Right atrium auricular region (tissue), 2 donors: ENCODE data around the gene HOXD1. TPM values are rescaled to one million over a fixed set of nuclear protein-coding genes. Genes with fewer than 3 reads are reported as not detected.

Experiments used
- DNase-seq: peaks from one replicate; pipeline ENCODE4 v3.0.0-alpha.2; 2019; ENCODE audit warnings: low spot score
- H3K27ac ChIP-seq, 2 donors: fragments of 200-600 bp; sonication (generic); 1 replicate in 1 of 2; 2 replicates in 1 of 2; pipeline ENCODE4 v1.5.1; 2016 to 2019
- H3K27me3 ChIP-seq, 2 donors: fragments of 200-600 bp; sonication (generic); one replicate each; pipeline versions ENCODE4 v1.5.1 to v1.6.0; 2017 to 2019
- H3K36me3 ChIP-seq: fragments of 200-600 bp; sonication (generic); one replicate; pipeline ENCODE4 v1.5.1; 2016
- H3K4me1 ChIP-seq, 2 donors: fragments of 200-600 bp; sonication (generic); one replicate each; pipeline versions ENCODE4 v1.5.1 to v1.6.0; 2017 to 2019
- H3K4me3 ChIP-seq, 2 donors: fragments of 200-600 bp; sonication (generic); 1 replicate in 1 of 2; 2 replicates in 1 of 2; pipeline ENCODE4 v1.5.1; 2017 to 2019; ENCODE audit warnings: mild to moderate bottlenecking in 1 of 2, moderate library complexity in 1 of 2
- H3K9me3 ChIP-seq, 2 donors: fragments of 200-600 bp; sonication (generic); one replicate each; pipeline ENCODE4 v1.5.1; 2019
- total RNA-seq, 2 donors: library from RNA; depleted of rRNA; stranded (reverse); fragments of >200 nt; gene quantifications; one replicate each; pipeline ENCODE4 v1.1.0, GENCODE V29; 2016
- TF ChIP-seq, protein P1 (sequence below), 2 donors: fragments of 200-600 bp; sonication (generic); IDR thresholded peaks; one replicate each; pipeline ENCODE4 v1.5.1; 2019; ENCODE audit warnings: antibody characterized with exemption in 2 of 2

HOXD1 gene
- total RNA-seq, 2 donors from 2014 or later, result not detected

GRCh38 chr2:176169181-176169580 lies 19.3 kb upstream of the HOXD1 start:
- Histone ChIP-seq H3K27me3 (peaks cover 36 to 39% of the 10 kb centered on the region in 2 donors), H3K27ac (no peak overlapping the region), H3K4me1 (peaks cover 0 to 19% of the 10 kb centered on the region in 2 donors), H3K4me3 (no peak overlapping the region), H3K9me3 (no peaks in the 10 kb centered on the region), H3K36me3 (no peaks in the 10 kb centered on the region)
- TF ChIP-seq, protein P1, sequence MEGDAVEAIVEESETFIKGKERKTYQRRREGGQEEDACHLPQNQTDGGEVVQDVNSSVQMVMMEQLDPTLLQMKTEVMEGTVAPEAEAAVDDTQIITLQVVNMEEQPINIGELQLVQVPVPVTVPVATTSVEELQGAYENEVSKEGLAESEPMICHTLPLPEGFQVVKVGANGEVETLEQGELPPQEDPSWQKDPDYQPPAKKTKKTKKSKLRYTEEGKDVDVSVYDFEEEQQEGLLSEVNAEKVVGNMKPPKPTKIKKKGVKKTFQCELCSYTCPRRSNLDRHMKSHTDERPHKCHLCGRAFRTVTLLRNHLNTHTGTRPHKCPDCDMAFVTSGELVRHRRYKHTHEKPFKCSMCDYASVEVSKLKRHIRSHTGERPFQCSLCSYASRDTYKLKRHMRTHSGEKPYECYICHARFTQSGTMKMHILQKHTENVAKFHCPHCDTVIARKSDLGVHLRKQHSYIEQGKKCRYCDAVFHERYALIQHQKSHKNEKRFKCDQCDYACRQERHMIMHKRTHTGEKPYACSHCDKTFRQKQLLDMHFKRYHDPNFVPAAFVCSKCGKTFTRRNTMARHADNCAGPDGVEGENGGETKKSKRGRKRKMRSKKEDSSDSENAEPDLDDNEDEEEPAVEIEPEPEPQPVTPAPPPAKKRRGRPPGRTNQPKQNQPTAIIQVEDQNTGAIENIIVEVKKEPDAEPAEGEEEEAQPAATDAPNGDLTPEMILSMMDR (IDR thresholded peaks at IDR 0.05), result no peak
- no peak for DNase-seq

GRCh38 chr2:176169711-176170110 lies 18.8 kb upstream of the HOXD1 start:
- Histone ChIP-seq H3K9me3 (no peaks in the 10 kb centered on the region), H3K4me1 (peaks cover 0 to 20% of the 10 kb centered on the region in 2 donors), H3K27ac (no peak overlapping the region), H3K27me3 (peaks cover 35 to 40% of the 10 kb centered on the region in 2 donors), H3K4me3 (no peak overlapping the region), H3K36me3 (no peaks in the 10 kb centered on the region)
- TF ChIP-seq, protein P1 (IDR thresholded peaks at IDR 0.05), result no peak
- DNase-seq, result no peak

- H3K27me3 ChIP-seq, result peaks cover 33 to 39% of the 10 kb centered on the region in 2 donors
- no peaks in the 10 kb centered on the region for H3K36me3 ChIP-seq
- H3K4me3 ChIP-seq, result no peak overlapping the region
- no peaks in the 10 kb centered on the region for H3K9me3 ChIP-seq
- TF ChIP-seq, protein P1 (IDR thresholded peaks at IDR 0.05), result no peak
- DNase-seq, result no peak
- H3K27ac ChIP-seq, result no peak overlapping the region
- H3K4me1 ChIP-seq, result peaks cover 0 to 18% of the 10 kb centered on the region in 2 donors
These were observed 17.7 kb upstream of the HOXD1 start for GRCh38 chr2:176170602-176171305.

DNA sequence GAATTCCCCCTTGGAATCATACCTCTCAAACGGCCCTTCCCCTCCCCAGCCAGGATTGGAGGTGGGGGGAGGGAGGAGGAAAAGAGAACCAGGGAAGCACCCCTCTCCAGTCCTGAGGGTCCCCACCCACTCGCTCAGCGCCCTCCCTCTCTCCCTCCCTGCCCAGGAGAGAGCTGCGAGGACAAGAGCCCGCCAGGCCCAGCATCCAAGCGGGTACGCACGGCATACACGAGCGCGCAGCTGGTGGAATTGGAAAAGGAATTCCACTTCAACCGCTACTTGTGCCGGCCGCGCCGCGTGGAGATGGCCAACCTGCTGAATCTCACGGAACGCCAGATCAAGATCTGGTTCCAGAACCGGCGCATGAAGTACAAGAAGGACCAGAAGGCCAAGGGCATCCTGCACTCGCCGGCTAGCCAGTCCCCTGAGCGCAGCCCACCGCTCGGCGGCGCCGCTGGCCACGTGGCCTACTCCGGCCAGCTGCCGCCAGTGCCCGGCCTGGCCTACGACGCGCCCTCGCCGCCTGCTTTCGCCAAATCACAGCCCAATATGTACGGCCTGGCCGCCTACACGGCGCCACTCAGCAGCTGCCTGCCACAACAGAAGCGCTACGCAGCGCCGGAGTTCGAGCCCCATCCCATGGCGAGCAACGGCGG lies 17.0 kb upstream of the HOXD1 start:
- no peak overlapping the region for H3K27ac ChIP-seq
- no peaks in the 10 kb centered on the region for H3K9me3 ChIP-seq
- peaks cover 38 to 39% of the 10 kb centered on the region in 2 donors for H3K27me3 ChIP-seq
- TF ChIP-seq, protein P1 (IDR thresholded peaks at IDR 0.05), result no peak
- H3K4me3 ChIP-seq, result no peak overlapping the region
- no peaks in the 10 kb centered on the region for H3K36me3 ChIP-seq
- peaks cover 0 to 18% of the 10 kb centered on the region in 2 donors for H3K4me1 ChIP-seq
- DNase-seq, result no peak

- Histone ChIP-seq H3K9me3 (no peaks in the 10 kb centered on the region), H3K27ac (no peak overlapping the region), H3K27me3 (peaks cover 39 to 40% of the 10 kb centered on the region in 2 donors), H3K36me3 (no peaks in the 10 kb centered on the region), H3K4me3 (no peak overlapping the region), H3K4me1 (peaks cover 0 to 18% of the 10 kb centered on the region in 2 donors)
- TF ChIP-seq, protein P1 (IDR thresholded peaks at IDR 0.05), result no peak
- DNase-seq, result no peak
These were observed 16.2 kb upstream of the HOXD1 start for GRCh38 chr2:176172007-176172894.
